ENCODE data around the gene ENTPD2. TPM values are rescaled to one million over a fixed set of nuclear protein-coding genes. Genes with fewer than 3 reads are reported as not detected.

The ENTPD2 gene
- total and polyA plus RNA-seq, 2 experiments from 2014 or later, result 1.8 to 1.9 TPM

DNA sequence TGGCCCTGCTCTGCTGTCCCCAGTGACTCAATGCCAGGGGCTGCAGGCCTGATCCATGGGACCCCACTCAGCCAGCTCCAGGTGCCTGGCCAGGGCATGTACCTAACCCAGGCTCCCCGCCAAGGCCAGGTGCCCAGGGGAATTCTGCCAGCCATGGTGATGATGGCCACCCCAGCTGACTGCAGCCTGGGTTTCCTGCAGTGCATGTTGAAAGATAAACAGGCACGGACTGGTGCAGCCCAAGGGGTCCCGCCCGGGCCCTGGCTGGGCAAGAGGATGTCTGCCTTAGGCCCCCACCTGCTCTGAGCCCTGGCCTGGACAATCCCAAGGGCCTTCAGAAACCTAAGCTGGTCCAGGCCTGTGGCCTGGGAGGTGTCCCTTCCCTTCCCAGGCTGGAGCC is 27.0 kb downstream of the ENTPD2 start:
- Histone ChIP-seq H3K4me1 (ENCODE audit: insufficient read depth) (peaks cover 7% of the 10 kb centered on the region; the same call in 1 of the 2 replicates), H3K36me3 (ENCODE audit: insufficient read depth) (no peaks in the 10 kb centered on the region), H3K9me2 (ENCODE audit: insufficient read depth) (no peaks in the 10 kb centered on the region), H2AFZ (no peak overlapping the region), H3K4me2 (no peak overlapping the region; the same call in 1 of the 2 replicates), H3K79me2 (replicated peaks; ENCODE audit: insufficient read depth) (no peaks in the 10 kb centered on the region), H3K4me3 (peak overlapping the region; percentile 57; the same call in 1 of the 2 replicates), H4K20me1 (replicated peaks; ENCODE audit: insufficient read depth) (no peaks in the 10 kb centered on the region), H3K27ac (ENCODE audit: low read depth) (no peak overlapping the region), H3K27me3 (ENCODE audit: insufficient read depth) (peaks cover 21% of the 10 kb centered on the region), H3F3A (replicated peaks; ENCODE audit: low read depth) (0 out of 2 replicates have a peak, but pooled peaks cover 6% of the 10 kb centered on the region)
- ATAC-seq, result no peak
- Mint-ChIP-seq H3K36me3 (ENCODE audit: low read depth) (no peaks in the 10 kb centered on the region), H3K4me1 (no peaks in the 10 kb centered on the region; the same call in 2 of the 3 replicates), H3K27me3 (ENCODE audit: insufficient read depth, low read depth, poor library complexity) (peaks cover 27% of the 10 kb centered on the region), H3K9me3 (no peaks in the 10 kb centered on the region), H3K4me3 (no peak overlapping the region; the same call in 2 of the 3 replicates), H3K27ac (no peak overlapping the region)
- no peak for TF ChIP-seq STAT1 (IDR thresholded peaks at IDR 0.05; ENCODE audit: unreplicated experiment)
- TF ChIP-seq, protein P1, sequence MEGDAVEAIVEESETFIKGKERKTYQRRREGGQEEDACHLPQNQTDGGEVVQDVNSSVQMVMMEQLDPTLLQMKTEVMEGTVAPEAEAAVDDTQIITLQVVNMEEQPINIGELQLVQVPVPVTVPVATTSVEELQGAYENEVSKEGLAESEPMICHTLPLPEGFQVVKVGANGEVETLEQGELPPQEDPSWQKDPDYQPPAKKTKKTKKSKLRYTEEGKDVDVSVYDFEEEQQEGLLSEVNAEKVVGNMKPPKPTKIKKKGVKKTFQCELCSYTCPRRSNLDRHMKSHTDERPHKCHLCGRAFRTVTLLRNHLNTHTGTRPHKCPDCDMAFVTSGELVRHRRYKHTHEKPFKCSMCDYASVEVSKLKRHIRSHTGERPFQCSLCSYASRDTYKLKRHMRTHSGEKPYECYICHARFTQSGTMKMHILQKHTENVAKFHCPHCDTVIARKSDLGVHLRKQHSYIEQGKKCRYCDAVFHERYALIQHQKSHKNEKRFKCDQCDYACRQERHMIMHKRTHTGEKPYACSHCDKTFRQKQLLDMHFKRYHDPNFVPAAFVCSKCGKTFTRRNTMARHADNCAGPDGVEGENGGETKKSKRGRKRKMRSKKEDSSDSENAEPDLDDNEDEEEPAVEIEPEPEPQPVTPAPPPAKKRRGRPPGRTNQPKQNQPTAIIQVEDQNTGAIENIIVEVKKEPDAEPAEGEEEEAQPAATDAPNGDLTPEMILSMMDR (conservative IDR thresholded peaks at IDR 0.05; ENCODE audit: low read depth in 2 of 2), result no peak
- no peak for TF ChIP-seq EZH2phosphoT487 (IDR thresholded peaks at IDR 0.05; ENCODE audit: unreplicated experiment)
- TF ChIP-seq, protein P2, sequence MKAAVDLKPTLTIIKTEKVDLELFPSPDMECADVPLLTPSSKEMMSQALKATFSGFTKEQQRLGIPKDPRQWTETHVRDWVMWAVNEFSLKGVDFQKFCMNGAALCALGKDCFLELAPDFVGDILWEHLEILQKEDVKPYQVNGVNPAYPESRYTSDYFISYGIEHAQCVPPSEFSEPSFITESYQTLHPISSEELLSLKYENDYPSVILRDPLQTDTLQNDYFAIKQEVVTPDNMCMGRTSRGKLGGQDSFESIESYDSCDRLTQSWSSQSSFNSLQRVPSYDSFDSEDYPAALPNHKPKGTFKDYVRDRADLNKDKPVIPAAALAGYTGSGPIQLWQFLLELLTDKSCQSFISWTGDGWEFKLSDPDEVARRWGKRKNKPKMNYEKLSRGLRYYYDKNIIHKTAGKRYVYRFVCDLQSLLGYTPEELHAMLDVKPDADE (IDR thresholded peaks at IDR 0.05), result no peak
- TF ChIP-seq, protein P3, sequence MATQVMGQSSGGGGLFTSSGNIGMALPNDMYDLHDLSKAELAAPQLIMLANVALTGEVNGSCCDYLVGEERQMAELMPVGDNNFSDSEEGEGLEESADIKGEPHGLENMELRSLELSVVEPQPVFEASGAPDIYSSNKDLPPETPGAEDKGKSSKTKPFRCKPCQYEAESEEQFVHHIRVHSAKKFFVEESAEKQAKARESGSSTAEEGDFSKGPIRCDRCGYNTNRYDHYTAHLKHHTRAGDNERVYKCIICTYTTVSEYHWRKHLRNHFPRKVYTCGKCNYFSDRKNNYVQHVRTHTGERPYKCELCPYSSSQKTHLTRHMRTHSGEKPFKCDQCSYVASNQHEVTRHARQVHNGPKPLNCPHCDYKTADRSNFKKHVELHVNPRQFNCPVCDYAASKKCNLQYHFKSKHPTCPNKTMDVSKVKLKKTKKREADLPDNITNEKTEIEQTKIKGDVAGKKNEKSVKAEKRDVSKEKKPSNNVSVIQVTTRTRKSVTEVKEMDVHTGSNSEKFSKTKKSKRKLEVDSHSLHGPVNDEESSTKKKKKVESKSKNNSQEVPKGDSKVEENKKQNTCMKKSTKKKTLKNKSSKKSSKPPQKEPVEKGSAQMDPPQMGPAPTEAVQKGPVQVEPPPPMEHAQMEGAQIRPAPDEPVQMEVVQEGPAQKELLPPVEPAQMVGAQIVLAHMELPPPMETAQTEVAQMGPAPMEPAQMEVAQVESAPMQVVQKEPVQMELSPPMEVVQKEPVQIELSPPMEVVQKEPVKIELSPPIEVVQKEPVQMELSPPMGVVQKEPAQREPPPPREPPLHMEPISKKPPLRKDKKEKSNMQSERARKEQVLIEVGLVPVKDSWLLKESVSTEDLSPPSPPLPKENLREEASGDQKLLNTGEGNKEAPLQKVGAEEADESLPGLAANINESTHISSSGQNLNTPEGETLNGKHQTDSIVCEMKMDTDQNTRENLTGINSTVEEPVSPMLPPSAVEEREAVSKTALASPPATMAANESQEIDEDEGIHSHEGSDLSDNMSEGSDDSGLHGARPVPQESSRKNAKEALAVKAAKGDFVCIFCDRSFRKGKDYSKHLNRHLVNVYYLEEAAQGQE (IDR thresholded peaks at IDR 0.05; ENCODE audit: unreplicated experiment), result no peak
- TF ChIP-seq, protein P4, sequence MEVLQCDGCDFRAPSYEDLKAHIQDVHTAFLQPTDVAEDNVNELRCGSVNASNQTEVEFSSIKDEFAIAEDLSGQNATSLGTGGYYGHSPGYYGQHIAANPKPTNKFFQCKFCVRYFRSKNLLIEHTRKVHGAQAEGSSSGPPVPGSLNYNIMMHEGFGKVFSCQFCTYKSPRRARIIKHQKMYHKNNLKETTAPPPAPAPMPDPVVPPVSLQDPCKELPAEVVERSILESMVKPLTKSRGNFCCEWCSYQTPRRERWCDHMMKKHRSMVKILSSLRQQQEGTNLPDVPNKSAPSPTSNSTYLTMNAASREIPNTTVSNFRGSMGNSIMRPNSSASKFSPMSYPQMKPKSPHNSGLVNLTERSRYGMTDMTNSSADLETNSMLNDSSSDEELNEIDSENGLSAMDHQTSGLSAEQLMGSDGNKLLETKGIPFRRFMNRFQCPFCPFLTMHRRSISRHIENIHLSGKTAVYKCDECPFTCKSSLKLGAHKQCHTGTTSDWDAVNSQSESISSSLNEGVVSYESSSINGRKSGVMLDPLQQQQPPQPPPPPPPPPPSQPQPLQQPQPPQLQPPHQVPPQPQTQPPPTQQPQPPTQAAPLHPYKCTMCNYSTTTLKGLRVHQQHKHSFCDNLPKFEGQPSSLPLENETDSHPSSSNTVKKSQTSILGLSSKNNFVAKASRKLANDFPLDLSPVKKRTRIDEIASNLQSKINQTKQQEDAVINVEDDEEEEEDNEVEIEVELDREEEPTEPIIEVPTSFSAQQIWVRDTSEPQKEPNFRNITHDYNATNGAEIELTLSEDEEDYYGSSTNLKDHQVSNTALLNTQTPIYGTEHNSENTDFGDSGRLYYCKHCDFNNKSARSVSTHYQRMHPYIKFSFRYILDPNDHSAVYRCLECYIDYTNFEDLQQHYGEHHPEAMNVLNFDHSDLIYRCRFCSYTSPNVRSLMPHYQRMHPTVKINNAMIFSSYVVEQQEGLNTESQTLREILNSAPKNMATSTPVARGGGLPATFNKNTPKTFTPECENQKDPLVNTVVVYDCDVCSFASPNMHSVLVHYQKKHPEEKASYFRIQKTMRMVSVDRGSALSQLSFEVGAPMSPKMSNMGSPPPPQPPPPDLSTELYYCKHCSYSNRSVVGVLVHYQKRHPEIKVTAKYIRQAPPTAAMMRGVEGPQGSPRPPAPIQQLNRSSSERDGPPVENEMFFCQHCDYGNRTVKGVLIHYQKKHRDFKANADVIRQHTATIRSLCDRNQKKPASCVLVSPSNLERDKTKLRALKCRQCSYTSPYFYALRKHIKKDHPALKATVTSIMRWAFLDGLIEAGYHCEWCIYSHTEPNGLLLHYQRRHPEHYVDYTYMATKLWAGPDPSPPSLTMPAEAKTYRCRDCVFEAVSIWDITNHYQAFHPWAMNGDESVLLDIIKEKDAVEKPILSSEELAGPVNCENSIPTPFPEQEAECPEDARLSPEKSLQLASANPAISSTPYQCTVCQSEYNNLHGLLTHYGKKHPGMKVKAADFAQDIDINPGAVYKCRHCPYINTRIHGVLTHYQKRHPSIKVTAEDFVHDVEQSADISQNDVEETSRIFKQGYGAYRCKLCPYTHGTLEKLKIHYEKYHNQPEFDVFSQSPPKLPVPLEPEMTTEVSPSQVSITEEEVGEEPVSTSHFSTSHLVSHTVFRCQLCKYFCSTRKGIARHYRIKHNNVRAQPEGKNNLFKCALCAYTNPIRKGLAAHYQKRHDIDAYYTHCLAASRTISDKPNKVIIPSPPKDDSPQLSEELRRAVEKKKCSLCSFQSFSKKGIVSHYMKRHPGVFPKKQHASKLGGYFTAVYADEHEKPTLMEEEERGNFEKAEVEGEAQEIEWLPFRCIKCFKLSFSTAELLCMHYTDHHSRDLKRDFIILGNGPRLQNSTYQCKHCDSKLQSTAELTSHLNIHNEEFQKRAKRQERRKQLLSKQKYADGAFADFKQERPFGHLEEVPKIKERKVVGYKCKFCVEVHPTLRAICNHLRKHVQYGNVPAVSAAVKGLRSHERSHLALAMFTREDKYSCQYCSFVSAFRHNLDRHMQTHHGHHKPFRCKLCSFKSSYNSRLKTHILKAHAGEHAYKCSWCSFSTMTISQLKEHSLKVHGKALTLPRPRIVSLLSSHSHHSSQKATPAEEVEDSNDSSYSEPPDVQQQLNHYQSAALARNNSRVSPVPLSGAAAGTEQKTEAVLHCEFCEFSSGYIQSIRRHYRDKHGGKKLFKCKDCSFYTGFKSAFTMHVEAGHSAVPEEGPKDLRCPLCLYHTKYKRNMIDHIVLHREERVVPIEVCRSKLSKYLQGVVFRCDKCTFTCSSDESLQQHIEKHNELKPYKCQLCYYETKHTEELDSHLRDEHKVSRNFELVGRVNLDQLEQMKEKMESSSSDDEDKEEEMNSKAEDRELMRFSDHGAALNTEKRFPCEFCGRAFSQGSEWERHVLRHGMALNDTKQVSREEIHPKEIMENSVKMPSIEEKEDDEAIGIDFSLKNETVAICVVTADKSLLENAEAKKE (CRISPR knock-in tag; IDR thresholded peaks at IDR 0.05), result no peak
- no peak for DNase-seq (ENCODE audit: low spot score)
